Stimulated activated CD4-positive, alpha-beta T cell treated with anti-CD3 and anti-CD28 coated beads, Interleukin-15, amount 100 ng/mL, for 48 hours (primary cell): Measurements from ENCODE around the gene CD82.

ENCODE experiments used
- DNase-seq, 2 donors: peaks; one replicate each; pipeline ENCODE4 v3.0.0-alpha.2; 2020; ENCODE audit warnings: low read depth in 2 of 2

CD82 gene

DNA sequence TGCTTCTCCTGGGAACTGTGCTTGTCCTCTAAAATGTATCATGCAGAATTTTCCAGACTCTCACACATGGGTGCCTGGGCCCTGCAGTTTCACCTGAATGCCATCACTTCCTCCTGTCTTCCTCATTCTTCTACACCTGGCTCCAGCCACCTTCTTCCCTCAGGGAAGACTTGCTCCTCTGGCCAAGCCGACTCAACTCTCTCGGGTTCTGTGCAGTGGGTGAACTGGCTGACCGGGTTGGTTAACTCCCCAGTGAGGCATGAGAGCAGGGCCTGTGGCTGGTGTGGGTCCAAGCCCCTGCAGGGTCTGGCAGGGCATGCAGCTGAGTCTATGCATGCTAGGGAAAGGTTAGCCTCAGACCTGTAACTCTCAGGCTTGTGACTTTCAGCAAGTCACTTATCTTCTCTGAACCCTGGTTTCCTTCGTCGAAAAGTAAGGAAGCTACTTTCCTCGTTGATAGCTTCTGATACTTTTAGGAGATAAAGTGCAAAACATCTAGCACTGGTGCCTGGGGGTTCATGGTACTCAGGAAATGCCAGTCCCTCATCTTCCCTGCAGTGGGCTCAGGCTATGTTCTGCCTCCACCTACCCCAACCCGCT lies 11.9 kb downstream of the CD82 start:
- no peak for DNase-seq

DNA sequence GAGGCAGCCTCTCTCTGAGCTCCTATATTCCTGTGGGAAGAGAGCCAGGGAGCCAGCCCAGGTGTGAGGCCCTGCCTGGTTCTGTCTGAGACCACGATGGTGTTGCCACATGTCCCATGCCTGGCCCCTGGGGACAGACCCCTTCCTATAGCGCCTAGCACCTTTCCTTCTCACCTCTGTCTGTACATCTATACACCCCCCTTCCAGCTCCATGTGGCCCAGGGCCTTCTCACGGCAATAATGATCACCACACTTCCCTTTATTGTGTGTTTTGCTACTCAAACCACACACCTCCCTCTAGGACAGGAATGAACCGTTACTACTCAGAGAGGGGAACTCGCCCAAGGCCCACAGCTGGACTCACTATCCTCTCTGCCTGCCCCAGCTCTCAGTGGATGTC lies 12.8 kb downstream of the CD82 start:
- DNase-seq = no peak

DNA sequence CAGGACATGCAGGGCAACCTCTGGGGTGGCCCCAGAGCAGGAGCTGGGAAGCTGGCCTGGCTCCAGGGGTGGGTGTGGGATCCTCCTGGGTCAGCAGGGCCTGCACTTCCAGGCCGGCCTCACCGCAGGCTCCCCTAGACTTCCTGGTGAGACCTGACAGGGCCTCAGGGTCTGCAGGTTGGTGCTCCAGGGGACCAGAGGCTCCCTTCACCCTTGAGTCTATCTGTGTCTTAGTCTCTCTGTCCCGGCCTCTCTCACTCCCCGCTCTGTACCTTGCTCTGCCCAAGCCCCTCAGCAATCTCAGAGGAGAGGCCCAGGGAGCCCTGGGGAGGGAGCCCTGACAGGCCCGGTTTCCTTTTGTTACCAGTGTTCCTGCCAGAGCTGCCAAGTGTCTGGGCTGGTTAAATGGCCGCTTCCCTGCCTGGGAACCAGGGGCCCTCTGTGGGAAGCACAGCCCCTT lies 13.9 kb downstream of the CD82 start:
- DNase-seq = no peak

DNA sequence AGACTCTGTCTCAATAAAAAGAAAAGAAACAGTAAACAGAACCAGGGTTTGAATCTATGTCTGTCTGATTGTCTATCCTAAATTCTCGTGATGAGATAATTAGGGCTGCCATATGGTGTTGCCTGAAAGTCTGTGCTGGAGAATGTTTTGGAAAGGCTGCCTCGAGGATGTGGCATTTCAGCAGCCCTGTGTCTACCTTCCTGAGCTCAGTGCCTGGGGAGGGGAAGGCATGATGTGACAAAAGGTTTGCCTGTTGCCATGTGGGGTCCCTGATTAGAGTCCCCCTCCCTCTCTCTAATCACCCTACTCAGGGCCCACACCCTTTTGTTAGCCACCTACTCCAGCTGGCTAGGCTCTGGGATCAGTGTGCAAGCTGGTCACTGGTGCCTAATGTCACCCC lies 15.2 kb downstream of the CD82 start:
- no peak for DNase-seq

DNA sequence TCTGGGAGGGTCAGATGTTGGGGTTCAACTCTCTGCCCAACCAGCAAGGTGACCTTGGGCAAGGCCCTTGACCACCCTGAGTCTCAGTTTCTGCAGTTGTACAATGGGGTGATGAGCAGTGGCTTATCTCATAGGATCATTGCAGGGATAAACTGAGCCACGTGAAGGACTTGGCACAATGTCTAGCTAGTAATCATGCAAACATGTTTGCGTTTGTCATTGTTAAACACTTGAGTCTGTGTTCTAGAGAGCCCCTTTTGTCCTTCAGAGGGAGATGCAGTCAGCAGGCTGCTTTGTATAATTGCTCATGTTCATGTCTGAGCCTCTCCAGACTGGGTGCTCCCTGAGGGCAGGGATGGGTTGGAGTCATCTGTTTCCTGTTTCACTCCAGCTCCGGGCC lies 15.8 kb downstream of the CD82 start:
- no peak for DNase-seq

DNA sequence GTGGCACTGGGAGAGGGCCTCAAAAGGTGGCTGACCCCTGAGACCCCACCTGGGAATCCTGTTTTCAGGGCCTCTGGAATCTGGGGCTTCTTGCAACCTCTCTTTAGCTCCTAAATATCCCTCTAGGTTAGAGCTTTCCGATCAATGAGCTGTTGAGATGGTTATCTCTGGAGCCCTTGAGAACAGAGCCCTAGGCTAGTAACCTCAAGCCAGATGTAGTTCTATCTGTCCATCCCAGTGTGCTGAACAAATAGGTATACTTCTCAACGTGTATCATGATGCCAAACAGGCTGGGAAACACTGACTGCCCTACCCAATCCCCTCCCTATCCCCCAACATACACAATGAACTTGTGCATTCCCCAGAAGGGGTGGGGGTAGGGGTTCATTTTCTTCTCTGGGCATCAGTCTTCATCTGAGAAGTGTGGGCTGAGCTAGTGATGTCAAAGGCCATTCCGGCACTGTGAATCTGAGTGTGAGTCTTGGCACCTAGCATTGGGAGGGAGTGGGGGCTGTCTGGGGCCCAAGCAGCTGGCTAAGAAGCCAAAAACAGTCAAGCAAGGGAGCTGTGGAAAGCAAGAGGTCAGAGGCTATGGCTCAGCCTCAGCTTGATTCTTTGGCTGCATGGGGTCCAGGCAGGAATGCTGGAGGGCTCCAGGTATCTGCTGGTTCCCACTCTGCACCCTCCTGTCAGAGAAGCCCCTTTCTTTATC lies 17.3 kb downstream of the CD82 start:
- DNase-seq = no peak

DNA sequence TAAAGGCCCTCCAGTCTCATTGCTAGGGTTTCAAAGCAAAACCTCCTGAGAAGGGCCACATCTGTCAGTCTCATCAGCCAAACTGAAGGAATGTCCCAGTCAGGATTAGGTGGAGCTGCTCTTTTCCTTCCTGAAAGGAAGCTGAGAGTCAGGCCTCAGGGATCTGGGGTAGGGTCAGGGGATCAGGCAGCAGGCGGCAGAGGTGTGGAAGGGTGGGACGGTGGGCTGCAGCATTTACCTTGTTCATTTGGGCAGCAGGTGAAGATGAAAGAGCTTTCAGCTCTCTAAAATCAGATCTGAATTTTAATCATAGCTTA lies 17.8 kb downstream of the CD82 start:
- no peak for DNase-seq

DNA sequence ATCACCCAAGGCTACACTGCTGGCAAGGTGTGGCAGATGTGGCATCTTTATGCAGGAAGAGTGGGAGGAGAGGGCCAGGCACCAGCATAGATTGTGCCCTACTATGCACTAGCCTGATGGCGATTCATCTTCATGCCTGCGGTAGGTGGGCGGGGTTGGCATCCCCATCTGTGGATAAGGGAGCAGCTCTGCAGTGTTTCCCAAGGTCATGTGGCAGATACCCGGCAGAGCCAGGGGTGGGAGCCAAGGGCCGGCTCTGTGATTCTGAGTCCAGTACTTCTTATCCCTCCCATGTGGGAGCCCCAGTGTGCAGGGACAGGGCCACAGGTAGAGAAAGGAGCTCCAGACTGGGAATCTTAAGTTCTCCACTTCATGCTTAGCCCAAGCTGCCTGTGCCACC lies 20.0 kb downstream of the CD82 start:
- no peak for DNase-seq

DNA sequence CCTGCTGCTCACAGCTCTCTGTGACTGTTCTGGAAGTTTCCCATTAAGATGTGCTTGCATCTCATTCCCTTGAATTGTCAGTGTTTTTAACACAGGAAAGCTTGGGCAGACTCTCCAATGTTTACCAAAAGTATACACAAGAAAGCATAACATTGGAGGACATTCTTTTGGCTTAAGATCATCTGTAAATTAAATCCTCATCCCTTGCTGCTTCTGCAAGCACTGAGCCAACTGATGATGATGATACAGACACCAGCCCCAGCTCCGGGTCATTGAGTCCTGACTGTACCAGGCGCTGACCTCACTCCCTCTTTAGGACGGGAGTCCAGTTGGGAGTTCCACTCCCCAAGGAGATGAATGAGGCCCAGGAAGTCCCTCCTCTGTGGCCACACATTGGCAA lies 23.8 kb downstream of the CD82 start:
- DNase-seq = no peak

DNA sequence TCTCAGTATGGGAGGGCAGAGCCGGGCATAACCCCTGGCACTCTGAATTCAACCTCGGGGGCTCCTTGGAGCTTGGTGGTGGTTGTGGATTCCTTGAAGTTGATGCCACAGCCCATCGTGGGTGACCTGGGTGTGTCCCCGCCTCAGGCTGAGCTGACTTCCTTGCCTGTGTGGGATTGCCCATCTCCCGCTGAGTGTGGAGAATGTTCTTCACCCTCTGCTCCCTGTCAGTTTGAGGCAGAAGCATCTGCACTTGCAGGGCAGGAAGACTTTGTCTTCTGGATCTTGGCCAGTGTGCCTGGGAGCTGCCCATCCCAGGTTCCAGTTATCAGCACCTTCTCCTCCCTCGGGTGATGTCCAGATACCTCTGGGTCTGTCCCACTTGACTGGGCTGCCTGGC lies 25.3 kb downstream of the CD82 start:
- no peak for DNase-seq

DNA sequence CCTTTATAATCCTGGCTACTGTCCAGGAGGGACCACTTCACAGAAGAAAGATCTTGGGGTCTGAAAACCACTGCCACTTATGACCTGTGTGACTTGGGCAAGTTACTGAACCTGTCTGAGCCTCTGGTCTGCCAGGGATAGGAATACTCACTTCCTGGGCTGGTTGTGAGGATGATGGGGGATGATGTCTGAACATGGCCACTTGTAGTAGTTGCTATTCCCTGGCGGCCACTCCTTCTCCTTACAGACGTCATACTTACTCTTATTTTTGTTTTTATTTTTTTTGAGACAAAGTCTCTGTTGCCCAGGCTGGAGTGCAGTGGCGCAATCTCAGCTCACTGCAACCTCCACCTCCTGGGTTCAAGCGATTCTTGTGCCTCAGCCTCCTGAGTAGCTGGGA lies 26.1 kb downstream of the CD82 start:
- no peak for DNase-seq

DNA sequence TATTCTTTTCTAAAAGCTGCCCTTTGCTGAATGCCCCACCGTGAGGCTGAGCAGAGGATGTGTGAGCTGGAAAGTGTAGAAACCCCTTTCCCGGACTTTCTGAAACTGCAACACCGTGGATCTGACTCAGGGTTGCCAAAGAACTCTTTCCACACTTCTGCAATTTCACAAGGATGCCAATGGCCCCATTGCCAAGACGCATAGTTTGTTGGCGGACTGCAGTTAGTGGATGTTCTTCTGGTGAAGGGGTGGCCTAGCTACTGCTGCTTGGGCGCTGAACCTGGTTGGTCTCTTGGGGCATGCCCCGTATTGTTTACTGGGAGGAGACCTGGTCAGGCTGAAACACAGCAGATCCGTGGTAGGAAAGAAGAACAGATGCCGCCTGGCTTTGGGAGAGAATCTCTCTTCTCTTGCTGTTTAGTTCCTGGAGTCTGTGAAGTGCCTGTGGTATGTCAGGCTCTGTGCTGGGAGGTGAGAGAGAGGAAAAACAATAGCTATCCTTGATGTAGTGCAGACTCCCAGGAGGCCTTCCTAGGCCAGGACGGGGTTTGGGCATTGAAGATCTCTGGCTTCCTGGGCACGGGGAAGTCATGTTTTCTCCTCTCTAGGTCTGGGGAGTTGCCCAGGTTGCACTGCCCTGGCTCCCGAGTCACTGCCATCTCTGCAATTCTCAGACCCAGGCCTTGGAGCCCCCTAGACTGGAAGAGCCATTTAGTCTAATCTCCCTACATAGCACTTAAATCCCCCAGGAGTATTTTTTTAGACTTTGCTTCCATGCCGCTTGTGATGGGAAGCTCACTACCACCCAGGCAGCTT lies 26.9 kb downstream of the CD82 start:
- no peak for DNase-seq

DNA sequence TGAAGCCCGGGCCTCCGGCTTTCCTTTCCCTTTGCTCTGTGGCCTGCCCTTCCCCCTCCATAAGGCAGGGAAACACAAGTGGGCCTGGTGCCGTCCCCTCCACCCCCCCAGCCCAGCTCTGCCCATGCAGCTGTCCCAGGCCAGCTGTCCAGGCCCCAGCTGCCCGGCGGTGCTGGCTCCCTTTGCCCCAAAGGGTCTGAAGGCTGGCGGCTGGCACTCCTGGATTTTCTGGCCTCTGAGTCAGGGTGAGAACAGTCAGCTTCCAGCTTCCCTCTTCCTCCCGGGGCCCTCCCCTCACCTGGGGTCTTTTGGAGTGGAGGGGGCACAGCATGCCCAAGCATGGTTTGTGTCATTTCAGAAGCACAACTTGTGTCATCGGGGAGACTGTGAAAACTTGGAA lies 27.8 kb downstream of the CD82 start:
- DNase-seq = no peak

DNA sequence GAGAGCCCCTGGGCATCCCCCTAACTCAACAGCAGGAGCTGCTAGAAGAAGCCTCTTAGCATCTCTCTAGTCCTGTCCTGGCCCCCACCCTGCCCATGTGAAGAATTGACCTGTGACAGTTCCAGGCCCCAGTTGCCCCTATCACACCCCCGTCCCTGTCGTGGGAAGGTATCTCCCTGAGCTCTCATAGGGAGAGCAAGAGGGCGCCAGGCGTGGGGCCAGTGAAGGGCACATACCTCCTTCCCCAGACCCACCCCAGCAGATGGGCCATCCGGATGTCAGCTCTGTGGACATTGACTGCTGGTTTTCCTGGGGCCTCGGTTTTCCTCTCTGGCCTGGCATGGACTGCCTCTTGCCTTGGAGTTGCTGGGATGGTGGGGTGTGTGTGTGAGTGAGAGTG lies 29.5 kb downstream of the CD82 start:
- no peak for DNase-seq

DNA sequence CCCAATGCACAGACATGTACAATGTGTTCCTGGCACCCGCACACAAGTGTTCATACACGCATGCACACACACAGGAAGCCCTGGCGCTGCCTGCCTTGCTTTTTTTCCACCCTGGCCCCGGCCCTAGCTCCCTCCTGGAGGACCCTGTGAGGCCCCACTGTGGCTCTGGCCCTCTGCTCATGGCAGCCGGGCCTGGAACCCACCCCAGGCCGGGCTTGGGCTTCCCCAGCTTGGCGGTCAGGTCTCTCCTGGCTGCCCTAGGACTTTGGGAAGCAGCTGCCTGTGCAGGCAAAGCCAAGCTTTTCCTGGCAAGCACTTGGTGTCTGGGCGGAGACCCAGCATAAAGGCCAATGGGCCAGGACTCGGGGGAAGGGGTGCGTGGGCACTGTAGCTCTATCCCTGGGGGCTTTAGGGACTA lies 30.5 kb downstream of the CD82 start:
- no peak for DNase-seq

DNA sequence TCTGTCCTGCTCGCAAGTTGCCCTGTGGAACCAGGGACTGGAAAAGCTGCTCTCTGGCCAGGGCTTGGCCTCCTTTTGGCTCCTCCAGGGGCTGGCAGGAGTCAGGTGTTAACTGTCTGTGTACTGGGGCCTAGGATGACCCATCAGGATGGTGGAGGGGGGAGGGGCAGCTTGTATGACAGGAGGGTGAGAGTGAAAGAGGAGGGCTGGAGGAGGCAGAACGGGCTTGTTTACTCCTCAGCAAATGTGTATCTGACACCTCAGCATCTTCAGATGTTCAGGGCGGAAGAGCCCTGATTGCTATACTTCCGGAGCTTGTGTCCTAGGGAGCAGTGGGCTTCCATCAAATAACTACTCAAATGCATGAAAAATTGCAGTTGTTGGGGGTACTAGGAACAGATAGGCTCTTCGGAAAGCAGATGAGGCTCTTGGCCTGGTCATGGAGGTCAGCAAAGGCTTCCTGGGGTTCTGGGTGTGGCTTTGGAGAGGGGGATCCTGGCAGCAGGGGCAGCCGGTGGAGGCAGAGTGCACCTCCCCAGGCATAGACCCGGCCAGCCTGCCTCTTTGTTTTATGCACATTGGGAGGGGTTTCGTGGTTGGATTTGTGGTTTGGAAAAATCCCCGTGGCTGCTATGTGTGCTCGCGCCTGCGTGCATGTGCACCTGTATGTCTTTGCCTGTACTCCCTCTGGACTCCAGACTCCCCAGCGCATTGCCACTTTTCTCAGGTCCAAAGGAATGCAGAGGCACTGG lies 31.2 kb downstream of the CD82 start:
- no peak for DNase-seq

DNA sequence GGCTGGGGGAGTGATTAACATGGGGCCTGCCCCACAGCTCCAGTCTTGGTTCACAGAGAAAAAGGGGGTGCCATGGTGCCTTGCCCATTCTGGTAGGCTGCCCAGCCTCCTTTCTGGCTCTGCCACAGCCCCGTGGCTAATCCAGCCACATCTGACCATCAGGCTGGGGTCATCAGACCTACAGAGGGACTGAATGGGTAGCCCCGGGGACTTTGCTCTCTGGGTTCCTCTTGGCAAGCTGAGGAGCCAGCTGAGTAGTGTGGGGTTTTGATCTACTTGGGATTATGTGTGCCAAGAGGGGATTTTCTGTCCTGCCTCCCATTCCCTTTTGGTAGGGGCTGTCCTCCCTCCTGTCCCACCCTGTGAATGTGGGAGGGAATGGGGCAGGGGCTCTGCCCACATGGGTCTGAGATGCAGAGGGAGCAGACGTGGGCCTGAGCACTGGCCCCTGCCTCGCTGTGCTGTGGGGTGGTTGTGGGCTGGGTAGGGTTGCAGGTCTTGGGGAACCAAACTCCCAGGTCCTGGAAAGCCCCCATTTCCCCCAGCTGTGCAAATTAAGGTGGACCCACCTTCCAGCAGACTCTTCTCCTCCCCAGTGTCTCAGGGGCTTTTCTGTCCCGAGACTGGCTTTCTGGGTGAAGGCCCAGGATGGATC lies 32.0 kb downstream of the CD82 start:
- DNase-seq = no peak

DNA sequence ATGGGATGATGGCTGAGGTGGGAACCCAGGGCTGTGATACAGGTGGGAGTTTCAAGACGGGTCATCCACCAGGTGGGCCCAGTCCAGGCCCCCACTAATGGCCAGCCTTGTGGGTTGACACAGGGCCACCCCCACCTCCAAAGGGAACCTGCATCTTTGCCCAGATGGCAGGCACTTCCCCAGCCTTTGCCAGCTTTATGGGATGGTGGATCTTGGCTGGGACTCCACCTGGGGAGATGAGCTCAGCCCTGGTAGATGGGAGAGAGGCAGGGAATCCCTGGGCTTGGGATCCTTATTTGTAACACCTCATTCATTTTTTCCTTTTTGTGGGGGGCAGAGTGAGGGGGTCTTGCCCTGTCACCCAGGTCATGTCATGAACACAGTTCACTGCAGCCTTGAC lies 33.4 kb downstream of the CD82 start:
- DNase-seq = no peak

DNA sequence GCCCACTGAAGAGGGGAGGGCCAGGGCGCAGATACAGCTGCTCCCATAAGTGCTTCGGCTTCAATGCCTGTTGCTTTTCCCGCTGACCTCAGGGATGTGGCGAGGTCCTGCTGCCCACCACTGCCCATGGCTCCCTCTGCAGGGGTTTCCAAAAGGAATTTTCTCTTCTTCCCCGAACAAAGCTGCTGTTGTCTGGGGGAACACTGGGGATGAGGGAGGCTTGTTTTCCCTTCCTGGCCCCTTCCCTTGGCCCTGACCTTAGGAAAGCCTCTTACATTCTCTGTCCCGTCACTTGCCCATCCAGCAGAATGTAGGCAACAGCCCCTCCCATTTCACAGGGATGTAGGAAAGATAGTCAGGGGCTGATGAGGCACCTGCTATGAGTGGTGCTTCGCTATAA lies 34.8 kb downstream of the CD82 start:
- DNase-seq = no peak

DNA sequence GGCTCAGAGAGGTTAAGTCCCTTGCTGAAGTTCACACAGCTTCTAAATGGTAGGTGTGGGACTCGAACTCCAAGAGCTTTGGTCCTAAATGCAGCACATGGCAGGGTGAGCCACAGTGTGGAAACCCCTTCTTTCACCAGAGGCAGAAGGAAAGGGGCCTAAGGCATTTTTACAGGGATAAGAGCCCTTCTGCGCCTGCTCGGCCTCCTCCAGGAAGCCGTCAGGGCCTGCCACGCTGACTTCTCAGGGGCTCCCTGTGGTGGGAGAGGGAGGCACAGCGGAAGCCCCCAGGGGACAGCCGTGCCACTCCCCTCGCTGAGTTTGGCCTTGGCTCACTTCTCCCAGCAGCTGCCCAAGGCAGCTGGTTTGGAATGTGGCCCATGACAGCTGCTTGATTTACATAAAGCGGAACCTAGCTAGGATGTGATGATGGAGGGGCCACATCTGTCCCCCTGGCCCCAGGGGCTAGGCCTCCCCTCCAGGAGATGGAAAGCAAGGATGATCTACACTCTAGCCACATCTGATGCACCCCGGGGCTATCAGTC lies 35.4 kb downstream of the CD82 start:
- DNase-seq = no peak

DNA sequence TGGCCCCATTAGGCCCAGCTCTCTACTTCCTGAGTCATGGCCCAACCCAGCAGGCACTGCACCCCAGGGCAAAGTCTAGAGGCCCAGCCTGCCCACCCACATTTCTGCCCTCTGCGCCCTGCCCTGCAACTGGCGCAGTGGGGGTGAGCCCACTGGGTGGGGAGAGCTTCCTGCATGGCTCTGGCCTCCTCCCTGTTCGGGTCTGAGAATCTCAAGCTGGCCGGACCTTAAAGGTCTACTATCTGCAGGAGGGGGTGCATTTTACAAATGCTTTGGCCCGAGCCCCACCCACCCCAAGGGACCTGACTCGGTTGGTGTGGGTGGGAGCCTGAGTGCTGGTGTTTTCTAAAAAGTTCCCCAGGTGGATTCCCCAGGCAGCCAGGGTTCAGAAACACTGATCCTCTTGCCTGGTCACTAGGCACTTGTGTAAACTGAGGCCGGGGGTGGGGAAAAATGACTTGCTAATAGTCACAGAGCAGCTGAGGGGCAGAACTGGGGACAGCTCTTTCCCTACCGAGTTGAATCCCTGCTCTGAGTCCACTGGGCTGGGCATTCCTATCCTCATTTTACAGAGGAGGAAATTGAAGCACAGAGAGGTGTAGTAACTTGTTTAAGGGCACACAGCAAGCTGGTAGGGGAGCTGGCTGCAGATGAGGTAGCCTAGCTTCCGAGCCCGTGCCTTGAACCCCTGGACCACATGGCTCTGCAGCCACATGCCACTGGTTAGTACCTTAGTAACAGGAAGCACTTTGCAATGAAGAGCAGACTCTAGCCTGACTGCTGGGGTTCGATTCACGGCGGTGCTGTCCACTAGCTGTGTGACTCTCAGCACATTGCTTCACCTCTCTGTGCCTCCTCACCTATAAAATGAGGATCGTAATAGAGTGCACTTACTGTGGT lies 36.3 kb downstream of the CD82 start:
- DNase-seq = no peak
